ENCODE results near the gene KCNH1. TPM values are rescaled to one million over a fixed set of nuclear protein-coding genes. Genes with fewer than 3 reads are reported as not detected.

The KCNH1 gene
- total and polyA plus RNA-seq, 10 donors: not detected

- no peaks in the 10 kb centered on the region for H3K4me1 ChIP-seq
- peaks cover 0 to 5% (median 0%) of the 10 kb centered on the region in 7 donors for H3K27me3 ChIP-seq (replicated peaks in 1 of 7)
- no peaks in the 10 kb centered on the region for H3K36me3 ChIP-seq
- intact Hi-C loops (cut with DNase I; ENCODE audit: low total_unique reads): no loop called here
- no peaks in the 10 kb centered on the region for H3K9me3 ChIP-seq
- 30 to 78% (median 58%) methylated on average over 1 of the region's 1 CpG for WGBS, 5 donors
- H3K27ac ChIP-seq: no peak overlapping the region
- TF ChIP-seq, protein P1, sequence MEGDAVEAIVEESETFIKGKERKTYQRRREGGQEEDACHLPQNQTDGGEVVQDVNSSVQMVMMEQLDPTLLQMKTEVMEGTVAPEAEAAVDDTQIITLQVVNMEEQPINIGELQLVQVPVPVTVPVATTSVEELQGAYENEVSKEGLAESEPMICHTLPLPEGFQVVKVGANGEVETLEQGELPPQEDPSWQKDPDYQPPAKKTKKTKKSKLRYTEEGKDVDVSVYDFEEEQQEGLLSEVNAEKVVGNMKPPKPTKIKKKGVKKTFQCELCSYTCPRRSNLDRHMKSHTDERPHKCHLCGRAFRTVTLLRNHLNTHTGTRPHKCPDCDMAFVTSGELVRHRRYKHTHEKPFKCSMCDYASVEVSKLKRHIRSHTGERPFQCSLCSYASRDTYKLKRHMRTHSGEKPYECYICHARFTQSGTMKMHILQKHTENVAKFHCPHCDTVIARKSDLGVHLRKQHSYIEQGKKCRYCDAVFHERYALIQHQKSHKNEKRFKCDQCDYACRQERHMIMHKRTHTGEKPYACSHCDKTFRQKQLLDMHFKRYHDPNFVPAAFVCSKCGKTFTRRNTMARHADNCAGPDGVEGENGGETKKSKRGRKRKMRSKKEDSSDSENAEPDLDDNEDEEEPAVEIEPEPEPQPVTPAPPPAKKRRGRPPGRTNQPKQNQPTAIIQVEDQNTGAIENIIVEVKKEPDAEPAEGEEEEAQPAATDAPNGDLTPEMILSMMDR (IDR thresholded peaks at IDR 0.05 in 8 of 11, conservative IDR thresholded peaks at IDR 0.05 in 3 of 11): no peak
- TF ChIP-seq POLR2A (IDR thresholded peaks at IDR 0.05): no peak
- TF ChIP-seq POLR2AphosphoS5 (IDR thresholded peaks at IDR 0.05): no peak
- H3K4me3 ChIP-seq: no peak overlapping the region
- no peak for DNase-seq
Observed at GRCh38 chr1:211019266-211019665, 114.7 kb downstream of the KCNH1 start.

DNA sequence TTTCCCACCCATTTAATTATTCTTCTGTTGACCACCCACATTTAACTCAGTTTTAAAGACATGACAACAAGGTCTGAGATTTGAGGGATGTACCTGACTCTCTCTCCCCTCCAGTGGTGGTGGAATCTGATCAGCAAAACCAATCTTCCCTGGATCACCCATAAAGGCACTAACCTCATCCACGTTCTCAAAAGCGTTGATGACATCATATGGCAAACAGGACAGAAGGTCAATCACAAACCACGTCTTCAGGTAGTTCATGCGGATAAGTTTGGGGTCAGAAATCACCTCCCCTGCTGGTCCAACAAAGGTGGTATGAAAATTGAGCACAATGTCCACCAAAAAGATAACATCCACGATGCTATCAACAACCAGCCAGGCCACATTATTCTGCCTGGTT lies 115.3 kb downstream of the KCNH1 start:
- Histone ChIP-seq H3K4me3 (no peak overlapping the region), H3K36me3 (no peaks in the 10 kb centered on the region), H3K27ac (no peak overlapping the region), H3K27me3 (replicated peaks in 1 of 7) (peaks cover 0 to 5% (median 0%) of the 10 kb centered on the region in 7 donors), H3K4me1 (no peaks in the 10 kb centered on the region), H3K9me3 (no peaks in the 10 kb centered on the region)
- no peak for DNase-seq
- intact Hi-C loops (cut with DNase I; ENCODE audit: low total_unique reads): no loop called here
- WGBS, 5 donors: 82 to 90% (median 84%) methylated on average over 5 of the region's 5 CpGs
- TF ChIP-seq, protein P1 (IDR thresholded peaks at IDR 0.05 in 8 of 11, conservative IDR thresholded peaks at IDR 0.05 in 3 of 11): no peak
- TF ChIP-seq POLR2AphosphoS5 (IDR thresholded peaks at IDR 0.05): no peak
- no peak for TF ChIP-seq POLR2A (IDR thresholded peaks at IDR 0.05)

- WGBS, 5 donors: 67 to 76% (median 69%) methylated on average over 6 of the region's 6 CpGs
- intact Hi-C loops (cut with DNase I; ENCODE audit: low total_unique reads): no loop called here
- no peaks in the 10 kb centered on the region for H3K9me3 ChIP-seq
- no peak overlapping the region for H3K27ac ChIP-seq
- H3K36me3 ChIP-seq: no peaks in the 10 kb centered on the region
- DNase-seq: no peak
- H3K4me1 ChIP-seq: no peaks in the 10 kb centered on the region
- no peak overlapping the region for H3K4me3 ChIP-seq
- H3K27me3 ChIP-seq (replicated peaks in 1 of 7): peaks cover 0 to 15% (median 0%) of the 10 kb centered on the region in 7 donors
- TF ChIP-seq POLR2A (IDR thresholded peaks at IDR 0.05) (no peak), POLR2AphosphoS5 (IDR thresholded peaks at IDR 0.05) (no peak)
Observed at GRCh38 chr1:211017075-211017718, 116.8 kb downstream of the KCNH1 start.

- intact Hi-C loops (cut with DNase I; ENCODE audit: low total_unique reads): no loop called here
- 68 to 82% (median 71%) methylated on average over 7 of the region's 7 CpGs for WGBS, 5 donors
- H3K4me1 ChIP-seq: no peaks in the 10 kb centered on the region
- H3K27me3 ChIP-seq (replicated peaks in 1 of 7): peaks cover 0 to 17% (median 0%) of the 10 kb centered on the region in 7 donors
- no peak overlapping the region for H3K4me3 ChIP-seq
- TF ChIP-seq POLR2A (IDR thresholded peaks at IDR 0.05) (no peak), POLR2AphosphoS5 (IDR thresholded peaks at IDR 0.05) (no peak)
- TF ChIP-seq, protein P1 (IDR thresholded peaks at IDR 0.05 in 8 of 11, conservative IDR thresholded peaks at IDR 0.05 in 3 of 11): no peak
- H3K36me3 ChIP-seq: no peaks in the 10 kb centered on the region
- DNase-seq: no peak
- H3K9me3 ChIP-seq: peaks cover 0 to 7% (median 0%) of the 10 kb centered on the region in 8 donors
- no peak overlapping the region for H3K27ac ChIP-seq
Observed at GRCh38 chr1:211014275-211014674, 119.7 kb downstream of the KCNH1 start.
